Smooth muscle cell of the coronary artery (primary cell): ENCODE data around the gene SGCG. TPM values are rescaled to one million over a fixed set of nuclear protein-coding genes. Genes with fewer than 3 reads are reported as not detected.

Source experiments
- total RNA-seq: library from RNA; depleted of rRNA; stranded (reverse); fragments of >200 nt; gene quantifications from 2 replicates; pipeline ENCODE4 v1.2.3, GENCODE V29; 2014; ENCODE audit warnings: low replicate concordance

SGCG gene, protein sequence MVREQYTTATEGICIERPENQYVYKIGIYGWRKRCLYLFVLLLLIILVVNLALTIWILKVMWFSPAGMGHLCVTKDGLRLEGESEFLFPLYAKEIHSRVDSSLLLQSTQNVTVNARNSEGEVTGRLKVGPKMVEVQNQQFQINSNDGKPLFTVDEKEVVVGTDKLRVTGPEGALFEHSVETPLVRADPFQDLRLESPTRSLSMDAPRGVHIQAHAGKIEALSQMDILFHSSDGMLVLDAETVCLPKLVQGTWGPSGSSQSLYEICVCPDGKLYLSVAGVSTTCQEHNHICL
- total RNA-seq: 0.53 and 0.82 TPM in 2 replicates

DNA sequence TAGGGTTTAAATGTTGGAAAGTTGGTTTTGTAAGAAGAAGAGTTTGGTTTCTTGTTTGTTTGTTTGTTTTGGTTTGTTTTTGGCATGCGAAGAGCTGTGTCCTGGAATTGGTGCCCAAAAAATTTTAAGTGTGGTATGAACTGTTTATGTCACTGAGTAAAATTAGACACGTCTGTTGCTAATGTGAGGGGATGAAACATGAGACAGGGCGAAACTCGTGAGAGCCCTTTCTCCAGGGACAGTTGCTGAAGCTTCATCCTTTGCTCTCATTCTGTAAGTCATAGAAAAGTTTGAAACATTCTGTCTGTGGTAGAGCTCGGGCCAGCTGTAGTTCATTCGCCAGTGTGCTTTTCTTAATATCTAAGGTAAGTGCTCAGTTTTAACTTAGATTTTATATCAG, at the start of gene SGCG:
TSS of gene SGCG (plus strand) at position 269 of the 400 bp plus-strand sequence. CDS start 22,716 bp downstream, outside the sequence.

